DND-41 (cell line): ENCODE results near the gene MIXL1.

ENCODE experiments used
- EZH2 ChIP-seq: IDR thresholded peaks from 3 replicates; pipeline ENCODE4 v1.6.1; 2012; ENCODE audit warnings: borderline replicate concordance, low read depth, mild to moderate bottlenecking, moderate library complexity, low read length, inconsistent platforms; ENCODE audit not compliant: severe bottlenecking
- TF ChIP-seq, protein P1 (sequence below): IDR thresholded peaks from 2 replicates; pipeline ENCODE4 v1.5.1; 2012; ENCODE audit warnings: borderline replicate concordance, low read length, moderate library complexity, mild to moderate bottlenecking; ENCODE audit not compliant: poor library complexity, severe bottlenecking; ENCODE audit errors: extremely low read depth

DNA sequence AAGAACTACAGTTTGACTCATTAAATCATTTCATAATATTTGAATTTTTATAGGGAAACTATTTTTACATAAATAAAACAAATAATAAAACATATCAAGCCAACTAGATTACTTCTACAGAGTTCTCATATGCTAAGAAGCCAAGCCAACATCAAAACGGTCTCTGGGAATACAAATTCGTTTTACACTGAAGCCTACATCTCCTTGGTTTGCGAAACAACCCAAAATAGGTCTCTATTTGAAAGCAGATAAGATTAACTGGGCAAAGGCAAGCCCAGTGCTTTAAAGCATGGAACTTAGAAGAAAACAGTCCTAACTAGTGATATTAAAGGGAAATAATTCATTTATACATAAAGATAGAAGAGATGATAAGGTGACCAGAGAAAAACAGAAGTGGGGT, 25.3 kb downstream of the MIXL1 start:
- TF ChIP-seq EZH2 = no peak
- TF ChIP-seq, protein P1, sequence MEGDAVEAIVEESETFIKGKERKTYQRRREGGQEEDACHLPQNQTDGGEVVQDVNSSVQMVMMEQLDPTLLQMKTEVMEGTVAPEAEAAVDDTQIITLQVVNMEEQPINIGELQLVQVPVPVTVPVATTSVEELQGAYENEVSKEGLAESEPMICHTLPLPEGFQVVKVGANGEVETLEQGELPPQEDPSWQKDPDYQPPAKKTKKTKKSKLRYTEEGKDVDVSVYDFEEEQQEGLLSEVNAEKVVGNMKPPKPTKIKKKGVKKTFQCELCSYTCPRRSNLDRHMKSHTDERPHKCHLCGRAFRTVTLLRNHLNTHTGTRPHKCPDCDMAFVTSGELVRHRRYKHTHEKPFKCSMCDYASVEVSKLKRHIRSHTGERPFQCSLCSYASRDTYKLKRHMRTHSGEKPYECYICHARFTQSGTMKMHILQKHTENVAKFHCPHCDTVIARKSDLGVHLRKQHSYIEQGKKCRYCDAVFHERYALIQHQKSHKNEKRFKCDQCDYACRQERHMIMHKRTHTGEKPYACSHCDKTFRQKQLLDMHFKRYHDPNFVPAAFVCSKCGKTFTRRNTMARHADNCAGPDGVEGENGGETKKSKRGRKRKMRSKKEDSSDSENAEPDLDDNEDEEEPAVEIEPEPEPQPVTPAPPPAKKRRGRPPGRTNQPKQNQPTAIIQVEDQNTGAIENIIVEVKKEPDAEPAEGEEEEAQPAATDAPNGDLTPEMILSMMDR = no peak
